HFF-Myc (cell line): ENCODE data around the gene FARP2.

ENCODE experiments used
- DNase-seq: peaks from one replicate; pipeline ENCODE4 v3.0.0-alpha.2; 2011; ENCODE audit warnings: low read depth; ENCODE audit errors: extremely low read depth
- H3K4me3 ChIP-seq: replicated peaks from 2 replicates; pipeline ENCODE4 v1.5.1; 2011; ENCODE audit warnings: low read depth, mild to moderate bottlenecking, control low read depth, low read length
- TF ChIP-seq, protein P1 (sequence below): IDR thresholded peaks from 2 replicates; pipeline ENCODE4 v1.5.1; 2012; ENCODE audit warnings: mild to moderate bottlenecking, low read depth, low read length, control low read depth; ENCODE audit errors: missing control alignments

The FARP2 gene

DNA sequence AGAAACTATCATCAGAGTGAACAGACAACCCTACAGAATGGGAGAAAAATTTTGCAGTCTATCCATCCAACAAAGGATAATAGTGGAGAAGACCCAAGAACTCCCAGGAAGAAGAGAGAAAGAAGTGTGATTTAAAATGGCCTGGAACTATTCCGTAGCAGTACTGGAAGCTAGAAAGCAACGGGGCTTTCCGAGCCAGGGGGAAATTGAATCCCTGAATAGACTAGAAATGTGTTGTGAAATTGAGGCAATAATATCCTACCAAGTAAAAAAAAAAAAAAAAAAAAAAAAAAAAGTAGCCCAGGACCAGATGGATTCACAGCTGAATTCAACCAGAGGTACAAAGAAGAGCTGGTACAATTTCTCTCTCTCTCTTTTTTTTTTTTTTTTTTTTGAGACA lies 69.3 kb downstream of the FARP2 start:
- TF ChIP-seq, protein P1, sequence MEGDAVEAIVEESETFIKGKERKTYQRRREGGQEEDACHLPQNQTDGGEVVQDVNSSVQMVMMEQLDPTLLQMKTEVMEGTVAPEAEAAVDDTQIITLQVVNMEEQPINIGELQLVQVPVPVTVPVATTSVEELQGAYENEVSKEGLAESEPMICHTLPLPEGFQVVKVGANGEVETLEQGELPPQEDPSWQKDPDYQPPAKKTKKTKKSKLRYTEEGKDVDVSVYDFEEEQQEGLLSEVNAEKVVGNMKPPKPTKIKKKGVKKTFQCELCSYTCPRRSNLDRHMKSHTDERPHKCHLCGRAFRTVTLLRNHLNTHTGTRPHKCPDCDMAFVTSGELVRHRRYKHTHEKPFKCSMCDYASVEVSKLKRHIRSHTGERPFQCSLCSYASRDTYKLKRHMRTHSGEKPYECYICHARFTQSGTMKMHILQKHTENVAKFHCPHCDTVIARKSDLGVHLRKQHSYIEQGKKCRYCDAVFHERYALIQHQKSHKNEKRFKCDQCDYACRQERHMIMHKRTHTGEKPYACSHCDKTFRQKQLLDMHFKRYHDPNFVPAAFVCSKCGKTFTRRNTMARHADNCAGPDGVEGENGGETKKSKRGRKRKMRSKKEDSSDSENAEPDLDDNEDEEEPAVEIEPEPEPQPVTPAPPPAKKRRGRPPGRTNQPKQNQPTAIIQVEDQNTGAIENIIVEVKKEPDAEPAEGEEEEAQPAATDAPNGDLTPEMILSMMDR = no peak
- no peak overlapping the region for H3K4me3 ChIP-seq
- DNase-seq = no peak

DNA sequence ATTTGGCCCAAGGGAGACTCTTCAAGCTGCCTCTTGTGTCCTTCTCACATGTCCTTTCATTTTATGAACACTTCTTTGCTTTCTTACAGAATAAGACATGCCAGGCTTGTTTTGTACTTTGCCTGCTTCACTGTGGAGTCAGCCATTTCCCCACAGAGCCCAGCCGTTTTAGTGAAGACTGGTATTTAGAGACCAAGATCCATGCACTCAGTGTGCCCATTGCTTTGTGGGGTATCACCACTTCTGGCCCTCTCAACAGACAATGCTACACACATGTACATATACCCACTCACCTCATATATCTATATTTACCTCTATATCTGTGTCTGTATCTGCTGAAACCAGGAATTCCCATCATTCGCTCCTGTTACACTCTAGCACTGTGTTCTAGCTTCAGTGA lies 74.1 kb downstream of the FARP2 start:
- no peak overlapping the region for H3K4me3 ChIP-seq
- DNase-seq = no peak
- TF ChIP-seq, protein P1 = no peak

DNA sequence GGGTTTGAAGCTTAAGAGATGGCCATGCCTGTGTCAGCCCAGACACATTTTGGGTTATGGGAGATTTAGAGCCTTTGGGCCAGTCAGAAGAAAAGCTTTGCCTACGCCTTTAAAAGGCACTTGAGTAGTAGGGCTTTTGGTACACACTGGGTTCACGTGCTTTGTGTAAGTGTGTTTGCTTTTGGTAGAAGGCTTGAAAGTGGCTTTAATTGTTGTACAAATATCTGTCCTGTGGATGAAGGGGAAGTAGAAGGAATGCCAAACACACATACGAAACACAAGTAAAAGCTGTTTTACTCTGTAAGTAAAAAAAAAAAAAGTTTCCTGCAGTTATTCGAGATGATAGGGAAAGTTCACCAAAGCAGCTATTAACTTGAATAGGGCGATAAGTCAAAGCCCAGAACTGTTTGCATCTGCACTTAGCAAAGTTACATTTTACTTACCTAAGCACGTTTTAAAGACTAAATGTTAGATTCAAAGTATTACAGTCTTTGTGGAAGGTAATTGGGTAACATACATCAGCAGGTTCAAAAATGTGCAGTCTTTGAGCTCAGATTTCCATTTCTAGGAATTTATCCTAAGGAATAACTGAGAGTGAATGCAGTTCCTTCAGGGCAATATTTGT lies 76.9 kb downstream of the FARP2 start:
- no peak overlapping the region for H3K4me3 ChIP-seq
- DNase-seq = no peak
- TF ChIP-seq, protein P1 = no peak

DNA sequence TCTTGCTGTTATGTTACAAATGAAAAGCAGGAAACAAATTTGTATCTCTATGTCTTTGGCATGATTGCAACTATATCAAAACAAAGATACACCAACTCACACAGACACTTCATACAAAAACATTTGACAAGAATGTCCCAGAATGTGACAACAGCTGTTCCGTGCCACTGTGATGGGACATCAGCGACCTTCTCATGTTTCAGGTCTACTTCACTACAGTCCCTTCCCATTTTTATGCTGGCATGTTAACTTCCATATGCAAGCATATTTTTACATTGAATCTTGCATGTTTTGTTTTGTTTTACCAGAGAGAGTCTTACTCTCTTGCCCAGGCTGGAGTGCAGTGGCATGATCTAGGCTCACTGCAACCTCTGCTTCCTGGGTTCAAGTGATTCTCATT lies 81.1 kb downstream of the FARP2 start:
- no peak for DNase-seq
- TF ChIP-seq, protein P1 = no peak
- H3K4me3 ChIP-seq = no peak overlapping the region

DNA sequence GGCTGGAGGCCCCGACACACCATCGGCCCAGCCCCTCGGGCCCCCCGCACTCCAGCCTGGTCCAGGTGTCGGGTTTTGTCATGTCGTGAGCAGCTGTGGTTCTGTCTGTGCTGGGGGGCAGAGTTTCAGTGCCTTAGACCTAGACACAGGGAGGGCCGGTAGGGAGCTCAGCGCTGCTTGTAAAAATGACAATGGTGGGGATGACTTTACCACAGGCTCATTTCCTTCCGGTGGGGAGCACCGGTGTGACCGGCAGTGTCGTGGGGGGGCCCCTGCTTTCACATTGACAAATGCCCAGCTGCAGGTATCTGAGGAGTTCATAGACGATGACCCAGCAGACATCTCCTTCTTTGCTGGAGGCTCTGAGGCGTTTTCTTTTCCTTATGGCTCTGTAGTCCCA lies 85.4 kb downstream of the FARP2 start:
- TF ChIP-seq, protein P1 = no peak
- no peak for DNase-seq
- H3K4me3 ChIP-seq = no peak overlapping the region

DNA sequence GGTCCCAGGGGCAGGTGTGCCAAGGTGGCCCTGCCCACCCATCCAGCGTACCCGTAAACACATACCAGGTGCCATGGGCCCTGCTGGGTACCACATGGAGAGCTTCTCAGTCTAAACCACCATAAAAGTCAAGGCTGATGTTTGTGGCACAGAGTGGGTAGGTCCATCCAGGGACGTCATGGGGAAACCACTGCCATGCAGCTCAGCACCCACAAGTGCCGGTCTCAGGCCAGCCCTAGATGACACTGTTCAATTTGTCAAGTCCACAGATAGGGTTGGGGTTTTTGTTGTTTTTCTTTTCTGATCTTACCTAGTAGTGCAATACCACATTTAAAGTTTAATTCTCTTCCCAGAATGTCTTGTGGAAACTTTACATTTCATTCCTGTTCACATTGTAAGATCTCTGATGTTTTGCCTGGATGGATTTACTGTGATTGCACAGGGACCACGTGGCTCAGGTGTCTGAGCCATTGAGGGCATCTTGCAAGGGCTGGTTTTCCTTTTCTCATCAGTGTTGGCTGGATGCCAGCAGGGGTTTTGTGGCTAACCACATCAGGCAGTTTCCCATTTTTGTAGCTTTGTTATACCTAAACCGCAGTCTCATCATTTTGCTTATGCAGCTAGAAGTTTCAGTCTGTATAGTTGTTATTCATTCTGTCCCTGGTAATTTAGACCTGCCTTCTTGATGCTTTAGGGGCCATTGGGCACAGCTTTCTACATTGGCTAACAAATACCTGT lies 87.6 kb downstream of the FARP2 start:
- H3K4me3 ChIP-seq = no peak overlapping the region
- TF ChIP-seq, protein P1 = no peak
- peak; percentile 31 for DNase-seq
